ENCODE data around the gene SLC7A6. TPM values are rescaled to one million over a fixed set of nuclear protein-coding genes. Genes with fewer than 3 reads are reported as not detected.

SLC7A6 gene
- total and polyA plus RNA-seq, 10 of the 15 experiments (the other 5 are each of a cell fraction or from before 2014, with no cell fraction given), result 8.2 to 60.4 (median 28.6) TPM

- Histone ChIP-seq H3K27me3 (replicated peaks in 1 of 2; ENCODE audit: control insufficient read depth in 2 of 2, insufficient read depth in 2 of 2, low read length in 1 of 2) (no peaks in the 10 kb centered on the region), H3K27ac (ENCODE audit: control insufficient read depth, insufficient read depth) (no peak overlapping the region), H3K79me2 (ENCODE audit: control insufficient read depth, insufficient read depth, low read length) (no peaks in the 10 kb centered on the region), H3K9me3 (replicated peaks; ENCODE audit: control insufficient read depth, insufficient read depth, low read length) (no peaks in the 10 kb centered on the region), H3K4me2 (ENCODE audit: control insufficient read depth, insufficient read depth) (no peak overlapping the region), H3K4me1 (ENCODE audit: control insufficient read depth, insufficient read depth, low read length) (peaks cover 12% of the 10 kb centered on the region), H3K9ac (ENCODE audit: control insufficient read depth, insufficient read depth, low read length) (no peak overlapping the region), H3K36me3 (ENCODE audit: control insufficient read depth in 2 of 2, insufficient read depth in 2 of 2, low read length in 1 of 2) (peaks cover 6 to 7% of the 10 kb centered on the region in 2 experiments; a peak in 3 of 4 replicates), H3K4me3 (no peak overlapping the region), H2AFZ (ENCODE audit: control insufficient read depth, low read depth, low read length) (no peak overlapping the region), H4K20me1 (ENCODE audit: control insufficient read depth, insufficient read depth) (no peaks in the 10 kb centered on the region)
- ATAC-seq, result peak; percentile 47
- DNase-seq (ENCODE audit: low read depth, low spot score), result no peak
- peak; percentile 87 to 90 (median 88) for TF ChIP-seq CTCF (IDR thresholded peaks at IDR 0.05 in 2 of 3, conservative IDR thresholded peaks at IDR 0.05 in 1 of 3; ENCODE audit: control insufficient read depth in 2 of 3, extremely low read depth in 1 of 3, insufficient read depth in 1 of 3, low read depth in 3 of 3, low read length in 3 of 3)
- peak; percentile 89 for TF ChIP-seq RUNX3 (IDR thresholded peaks at IDR 0.05; ENCODE audit: low read length)
- peak; percentile 72 for TF ChIP-seq SMC3 (IDR thresholded peaks at IDR 0.05; ENCODE audit: borderline replicate concordance, low read length)
- TF ChIP-seq TARDBP (IDR thresholded peaks at IDR 0.05; ENCODE audit: borderline replicate concordance), result no peak
- TF ChIP-seq BHLHE40 (IDR thresholded peaks at IDR 0.05; ENCODE audit: borderline replicate concordance in 1 of 2, low read depth in 2 of 2, low read length in 1 of 2), result 0 out of 4 replicates have a peak, but pooled peaks of 1 of the 2 experiments have one; percentile 50
- TF ChIP-seq FOXM1 (IDR thresholded peaks at IDR 0.05; ENCODE audit: low read depth, low read length), result 0 out of 2 replicates have a peak, but pooled peaks have one; percentile 17
- TF ChIP-seq CBFB (IDR thresholded peaks at IDR 0.05; ENCODE audit: low read depth), result peak; percentile 72; the same call in 1 of the 2 replicates
- TF ChIP-seq PKNOX1 (IDR thresholded peaks at IDR 0.05), result peak; percentile 36; the same call in 1 of the 2 replicates
- TF ChIP-seq RELB (IDR thresholded peaks at IDR 0.05; ENCODE audit: low read depth), result no peak
- TF ChIP-seq STAT1 (conservative IDR thresholded peaks at IDR 0.05), result no peak
- peak; percentile 94 for TF ChIP-seq RAD21 (IDR thresholded peaks at IDR 0.05; ENCODE audit: insufficient read depth, low read depth, low read length)
- BruUV-seq (replicated peaks), result no TSS peak
- ChIA-PET CTCF (interaction anchor here (0.6 to 5.3 kb wide), 17 partner anchors 17 to 414 kb away, joined by 3 to 72 read pairs (median 3); no protein-coding TSS in a partner anchor), SMC1A (ENCODE audit: uncharacterized antibody, unreplicated experiment) (interaction anchor here (0.7 to 2.2 kb wide), 5 partner anchors 32 to 189 kb away, joined by 3 to 8 read pairs (median 4); no protein-coding TSS in a partner anchor), RAD21 (ENCODE audit: unreplicated experiment) (interaction anchor here (0.7 to 1.3 kb wide), 3 partner anchors 137 to 414 kb away, joined by 3 to 16 read pairs (median 3); no protein-coding TSS in a partner anchor), POLR2A (no interaction called here)
- peak; percentile 31 for FAIRE-seq
- intact Hi-C loops (cut with micrococcal nuclease; ENCODE audit: unreplicated experiment), result loop anchor here (1.0 to 5.0 kb wide), 6 partner anchors 135 to 413 kb away; partner anchors contain the start of gene NRN1L
- 47% methylated on average over 4 of the region's 4 CpGs for WGBS (ENCODE audit: insufficient coverage, insufficient replicate concordance, low lambda C conversion rate, missing lambda C conversion rate)
- in situ Hi-C loops (cut with MboI), result loop anchor here (5.0 kb wide), 2 partner anchors 137 to 237 kb away; no protein-coding TSS in a partner anchor
These were observed 34.7 kb upstream of the SLC7A6 start for GRCh38 chr16:68229431-68230175.

Data from GM12878 (cell line).